Measurements from ENCODE around the gene SHD. TPM values are rescaled to one million over a fixed set of nuclear protein-coding genes. Genes with fewer than 3 reads are reported as not detected.

SHD gene
- total and polyA plus RNA-seq, 2 experiments from 2014 or later = 1.8 to 8.0 TPM

DNA sequence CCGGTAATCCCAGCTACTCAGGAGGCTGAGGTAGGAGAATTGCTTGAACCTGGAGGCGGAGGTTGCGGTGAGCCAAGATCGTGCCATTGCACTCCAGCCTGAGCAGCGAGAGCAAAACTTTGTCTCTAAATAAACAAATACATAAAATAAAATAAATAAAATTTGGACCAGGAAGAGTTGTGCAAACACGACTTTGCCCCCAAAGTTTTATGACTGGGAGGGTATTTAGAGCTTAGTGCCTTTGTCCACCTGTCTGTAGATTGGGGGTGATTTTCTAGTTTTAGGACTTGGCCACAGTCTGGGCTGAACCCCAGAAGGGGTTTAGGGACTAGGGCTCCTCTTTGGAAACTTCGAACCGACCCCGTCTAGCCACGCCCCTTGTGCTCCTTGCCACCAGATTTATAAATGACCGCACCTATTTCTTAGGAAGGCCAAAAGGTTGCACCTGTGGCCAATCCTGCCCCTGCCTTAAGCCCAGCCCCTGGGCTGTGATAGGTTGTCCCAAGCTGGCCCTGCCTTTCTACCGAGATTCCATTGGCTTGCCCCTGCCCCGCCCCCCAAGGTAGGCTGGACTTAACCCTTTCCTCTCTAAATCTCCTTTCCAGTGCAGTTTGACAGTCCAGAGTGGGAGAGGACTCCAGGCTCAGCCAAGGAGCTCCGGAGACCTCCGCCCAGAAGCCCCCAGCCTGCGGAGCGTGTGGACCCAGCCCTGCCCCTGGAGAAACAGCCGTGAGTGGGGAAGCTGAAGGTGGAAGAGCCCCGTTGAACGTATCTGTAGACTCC, 5.3 kb downstream of the SHD start (continued):
- TF ChIP-seq, protein P1, sequence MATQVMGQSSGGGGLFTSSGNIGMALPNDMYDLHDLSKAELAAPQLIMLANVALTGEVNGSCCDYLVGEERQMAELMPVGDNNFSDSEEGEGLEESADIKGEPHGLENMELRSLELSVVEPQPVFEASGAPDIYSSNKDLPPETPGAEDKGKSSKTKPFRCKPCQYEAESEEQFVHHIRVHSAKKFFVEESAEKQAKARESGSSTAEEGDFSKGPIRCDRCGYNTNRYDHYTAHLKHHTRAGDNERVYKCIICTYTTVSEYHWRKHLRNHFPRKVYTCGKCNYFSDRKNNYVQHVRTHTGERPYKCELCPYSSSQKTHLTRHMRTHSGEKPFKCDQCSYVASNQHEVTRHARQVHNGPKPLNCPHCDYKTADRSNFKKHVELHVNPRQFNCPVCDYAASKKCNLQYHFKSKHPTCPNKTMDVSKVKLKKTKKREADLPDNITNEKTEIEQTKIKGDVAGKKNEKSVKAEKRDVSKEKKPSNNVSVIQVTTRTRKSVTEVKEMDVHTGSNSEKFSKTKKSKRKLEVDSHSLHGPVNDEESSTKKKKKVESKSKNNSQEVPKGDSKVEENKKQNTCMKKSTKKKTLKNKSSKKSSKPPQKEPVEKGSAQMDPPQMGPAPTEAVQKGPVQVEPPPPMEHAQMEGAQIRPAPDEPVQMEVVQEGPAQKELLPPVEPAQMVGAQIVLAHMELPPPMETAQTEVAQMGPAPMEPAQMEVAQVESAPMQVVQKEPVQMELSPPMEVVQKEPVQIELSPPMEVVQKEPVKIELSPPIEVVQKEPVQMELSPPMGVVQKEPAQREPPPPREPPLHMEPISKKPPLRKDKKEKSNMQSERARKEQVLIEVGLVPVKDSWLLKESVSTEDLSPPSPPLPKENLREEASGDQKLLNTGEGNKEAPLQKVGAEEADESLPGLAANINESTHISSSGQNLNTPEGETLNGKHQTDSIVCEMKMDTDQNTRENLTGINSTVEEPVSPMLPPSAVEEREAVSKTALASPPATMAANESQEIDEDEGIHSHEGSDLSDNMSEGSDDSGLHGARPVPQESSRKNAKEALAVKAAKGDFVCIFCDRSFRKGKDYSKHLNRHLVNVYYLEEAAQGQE (IDR thresholded peaks at IDR 0.05; ENCODE audit: unreplicated experiment) = no peak
- TF ChIP-seq JUNB (IDR thresholded peaks at IDR 0.05; ENCODE audit: unreplicated experiment) = no peak
- TF ChIP-seq, protein P2, sequence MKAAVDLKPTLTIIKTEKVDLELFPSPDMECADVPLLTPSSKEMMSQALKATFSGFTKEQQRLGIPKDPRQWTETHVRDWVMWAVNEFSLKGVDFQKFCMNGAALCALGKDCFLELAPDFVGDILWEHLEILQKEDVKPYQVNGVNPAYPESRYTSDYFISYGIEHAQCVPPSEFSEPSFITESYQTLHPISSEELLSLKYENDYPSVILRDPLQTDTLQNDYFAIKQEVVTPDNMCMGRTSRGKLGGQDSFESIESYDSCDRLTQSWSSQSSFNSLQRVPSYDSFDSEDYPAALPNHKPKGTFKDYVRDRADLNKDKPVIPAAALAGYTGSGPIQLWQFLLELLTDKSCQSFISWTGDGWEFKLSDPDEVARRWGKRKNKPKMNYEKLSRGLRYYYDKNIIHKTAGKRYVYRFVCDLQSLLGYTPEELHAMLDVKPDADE (IDR thresholded peaks at IDR 0.05) = no peak
- TF ChIP-seq ZNF331 (CRISPR knock-in tag; IDR thresholded peaks at IDR 0.05; ENCODE audit: low read depth) = no peak

- H3K27me3 ChIP-seq (ENCODE audit: insufficient read depth) = peaks cover 23% of the 10 kb centered on the region
- no peaks in the 10 kb centered on the region for H3K4me1 ChIP-seq (ENCODE audit: insufficient read depth)
- 0 out of 2 replicates have a peak overlapping the region, but pooled peaks have one; percentile 19 for H2AFZ ChIP-seq
- no peak overlapping the region for H3K4me2 ChIP-seq
- Mint-ChIP-seq H3K27ac (no peak overlapping the region), H3K36me3 (ENCODE audit: low read depth) (no peaks in the 10 kb centered on the region), H3K27me3 (ENCODE audit: insufficient read depth, low read depth, poor library complexity) (peaks cover 26% of the 10 kb centered on the region), H3K4me1 (peaks cover 2% of the 10 kb centered on the region; the same call in 1 of the 3 replicates), H3K4me3 (no peak overlapping the region), H3K9me3 (no peaks in the 10 kb centered on the region)
- H3F3A ChIP-seq (replicated peaks; ENCODE audit: low read depth) = no peaks in the 10 kb centered on the region
- ATAC-seq (no peak), DNase-seq (ENCODE audit: low spot score) (no peak)
- H3K79me2 ChIP-seq (replicated peaks; ENCODE audit: insufficient read depth) = no peaks in the 10 kb centered on the region
- no peaks in the 10 kb centered on the region for H4K20me1 ChIP-seq (replicated peaks; ENCODE audit: insufficient read depth)
- H3K36me3 ChIP-seq (ENCODE audit: insufficient read depth) = no peaks in the 10 kb centered on the region
- H3K9me2 ChIP-seq (ENCODE audit: insufficient read depth) = no peaks in the 10 kb centered on the region
- no peak overlapping the region; the same call in 1 of the 2 replicates for H3K4me3 ChIP-seq
- no peak overlapping the region for H3K27ac ChIP-seq (ENCODE audit: low read depth)
- TF ChIP-seq POLR2AphosphoS5 (IDR thresholded peaks at IDR 0.05; ENCODE audit: low read depth) = no peak
- TF ChIP-seq, protein P1 (IDR thresholded peaks at IDR 0.05; ENCODE audit: unreplicated experiment) = no peak
- no peak for TF ChIP-seq ZNF114 (CRISPR knock-in tag; IDR thresholded peaks at IDR 0.05)
- TF ChIP-seq, protein P3, sequence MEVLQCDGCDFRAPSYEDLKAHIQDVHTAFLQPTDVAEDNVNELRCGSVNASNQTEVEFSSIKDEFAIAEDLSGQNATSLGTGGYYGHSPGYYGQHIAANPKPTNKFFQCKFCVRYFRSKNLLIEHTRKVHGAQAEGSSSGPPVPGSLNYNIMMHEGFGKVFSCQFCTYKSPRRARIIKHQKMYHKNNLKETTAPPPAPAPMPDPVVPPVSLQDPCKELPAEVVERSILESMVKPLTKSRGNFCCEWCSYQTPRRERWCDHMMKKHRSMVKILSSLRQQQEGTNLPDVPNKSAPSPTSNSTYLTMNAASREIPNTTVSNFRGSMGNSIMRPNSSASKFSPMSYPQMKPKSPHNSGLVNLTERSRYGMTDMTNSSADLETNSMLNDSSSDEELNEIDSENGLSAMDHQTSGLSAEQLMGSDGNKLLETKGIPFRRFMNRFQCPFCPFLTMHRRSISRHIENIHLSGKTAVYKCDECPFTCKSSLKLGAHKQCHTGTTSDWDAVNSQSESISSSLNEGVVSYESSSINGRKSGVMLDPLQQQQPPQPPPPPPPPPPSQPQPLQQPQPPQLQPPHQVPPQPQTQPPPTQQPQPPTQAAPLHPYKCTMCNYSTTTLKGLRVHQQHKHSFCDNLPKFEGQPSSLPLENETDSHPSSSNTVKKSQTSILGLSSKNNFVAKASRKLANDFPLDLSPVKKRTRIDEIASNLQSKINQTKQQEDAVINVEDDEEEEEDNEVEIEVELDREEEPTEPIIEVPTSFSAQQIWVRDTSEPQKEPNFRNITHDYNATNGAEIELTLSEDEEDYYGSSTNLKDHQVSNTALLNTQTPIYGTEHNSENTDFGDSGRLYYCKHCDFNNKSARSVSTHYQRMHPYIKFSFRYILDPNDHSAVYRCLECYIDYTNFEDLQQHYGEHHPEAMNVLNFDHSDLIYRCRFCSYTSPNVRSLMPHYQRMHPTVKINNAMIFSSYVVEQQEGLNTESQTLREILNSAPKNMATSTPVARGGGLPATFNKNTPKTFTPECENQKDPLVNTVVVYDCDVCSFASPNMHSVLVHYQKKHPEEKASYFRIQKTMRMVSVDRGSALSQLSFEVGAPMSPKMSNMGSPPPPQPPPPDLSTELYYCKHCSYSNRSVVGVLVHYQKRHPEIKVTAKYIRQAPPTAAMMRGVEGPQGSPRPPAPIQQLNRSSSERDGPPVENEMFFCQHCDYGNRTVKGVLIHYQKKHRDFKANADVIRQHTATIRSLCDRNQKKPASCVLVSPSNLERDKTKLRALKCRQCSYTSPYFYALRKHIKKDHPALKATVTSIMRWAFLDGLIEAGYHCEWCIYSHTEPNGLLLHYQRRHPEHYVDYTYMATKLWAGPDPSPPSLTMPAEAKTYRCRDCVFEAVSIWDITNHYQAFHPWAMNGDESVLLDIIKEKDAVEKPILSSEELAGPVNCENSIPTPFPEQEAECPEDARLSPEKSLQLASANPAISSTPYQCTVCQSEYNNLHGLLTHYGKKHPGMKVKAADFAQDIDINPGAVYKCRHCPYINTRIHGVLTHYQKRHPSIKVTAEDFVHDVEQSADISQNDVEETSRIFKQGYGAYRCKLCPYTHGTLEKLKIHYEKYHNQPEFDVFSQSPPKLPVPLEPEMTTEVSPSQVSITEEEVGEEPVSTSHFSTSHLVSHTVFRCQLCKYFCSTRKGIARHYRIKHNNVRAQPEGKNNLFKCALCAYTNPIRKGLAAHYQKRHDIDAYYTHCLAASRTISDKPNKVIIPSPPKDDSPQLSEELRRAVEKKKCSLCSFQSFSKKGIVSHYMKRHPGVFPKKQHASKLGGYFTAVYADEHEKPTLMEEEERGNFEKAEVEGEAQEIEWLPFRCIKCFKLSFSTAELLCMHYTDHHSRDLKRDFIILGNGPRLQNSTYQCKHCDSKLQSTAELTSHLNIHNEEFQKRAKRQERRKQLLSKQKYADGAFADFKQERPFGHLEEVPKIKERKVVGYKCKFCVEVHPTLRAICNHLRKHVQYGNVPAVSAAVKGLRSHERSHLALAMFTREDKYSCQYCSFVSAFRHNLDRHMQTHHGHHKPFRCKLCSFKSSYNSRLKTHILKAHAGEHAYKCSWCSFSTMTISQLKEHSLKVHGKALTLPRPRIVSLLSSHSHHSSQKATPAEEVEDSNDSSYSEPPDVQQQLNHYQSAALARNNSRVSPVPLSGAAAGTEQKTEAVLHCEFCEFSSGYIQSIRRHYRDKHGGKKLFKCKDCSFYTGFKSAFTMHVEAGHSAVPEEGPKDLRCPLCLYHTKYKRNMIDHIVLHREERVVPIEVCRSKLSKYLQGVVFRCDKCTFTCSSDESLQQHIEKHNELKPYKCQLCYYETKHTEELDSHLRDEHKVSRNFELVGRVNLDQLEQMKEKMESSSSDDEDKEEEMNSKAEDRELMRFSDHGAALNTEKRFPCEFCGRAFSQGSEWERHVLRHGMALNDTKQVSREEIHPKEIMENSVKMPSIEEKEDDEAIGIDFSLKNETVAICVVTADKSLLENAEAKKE (CRISPR knock-in tag; IDR thresholded peaks at IDR 0.05) = no peak
- no peak for TF ChIP-seq ZNF331 (CRISPR knock-in tag; IDR thresholded peaks at IDR 0.05; ENCODE audit: low read depth)
- no peak for TF ChIP-seq EZH2 (IDR thresholded peaks at IDR 0.05; ENCODE audit: low read depth, unreplicated experiment)
- no peak for TF ChIP-seq STAT1 (IDR thresholded peaks at IDR 0.05; ENCODE audit: unreplicated experiment)
Observed at GRCh38 chr19:4284974-4285373, 5.9 kb downstream of the SHD start.

All from GM23338 (cell line).